ENCODE measurements around the gene MME. TPM values are rescaled to one million over a fixed set of nuclear protein-coding genes. Genes with fewer than 3 reads are reported as not detected.

The MME gene
- total RNA-seq, 2 experiments from 2014 or later: 84.4 to 118 TPM

DNA sequence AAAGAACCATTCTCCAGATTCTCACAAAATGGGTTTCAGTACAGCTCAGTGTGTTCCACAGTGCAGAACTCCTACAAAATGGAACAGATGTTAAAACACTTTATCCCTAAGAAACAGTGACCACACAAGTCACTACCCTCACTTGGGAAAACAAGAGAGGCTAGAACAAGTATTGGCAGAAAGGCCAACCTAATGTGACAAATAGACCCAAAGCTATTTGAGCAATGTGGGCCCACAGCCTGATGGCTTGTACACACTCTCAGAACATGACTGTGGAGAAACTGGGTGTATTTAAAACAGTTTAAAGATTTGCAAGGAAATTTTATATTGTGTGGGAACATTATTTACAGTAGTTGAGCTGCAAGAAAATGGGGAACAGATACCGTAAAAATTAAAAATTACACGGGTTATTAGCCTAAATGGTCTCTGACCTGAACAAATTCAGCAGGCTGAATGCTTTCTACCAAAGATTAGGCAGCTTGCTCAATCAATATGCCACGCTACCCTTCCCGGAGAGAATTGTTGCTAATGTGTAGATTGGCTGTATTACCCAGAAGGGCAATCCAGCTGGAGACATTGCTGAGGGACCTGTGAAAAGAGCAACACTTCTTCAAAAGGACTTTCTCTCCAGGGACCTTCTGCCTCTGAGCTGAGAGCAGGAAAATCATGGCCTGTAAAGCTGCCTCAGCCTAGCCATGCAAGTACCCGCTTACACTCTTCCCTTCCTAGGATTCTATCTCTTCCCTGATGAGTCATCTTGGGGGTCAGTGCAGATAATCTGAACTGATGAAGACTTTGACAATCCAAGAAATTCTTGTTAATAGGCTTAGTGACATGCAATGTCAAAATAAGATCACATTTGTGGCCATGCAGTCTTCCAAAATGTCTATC, 116.3 kb downstream of the MME start:
- no peaks in the 10 kb centered on the region for H4K20me1 ChIP-seq (ENCODE audit: insufficient read depth, low read length)
- POLR2A ChIA-PET: interaction anchor here (0.6 to 1.8 kb wide), 3 partner anchors 10 to 214 kb away, joined by 3 to 4 read pairs (median 4); no protein-coding TSS in a partner anchor
- TF ChIP-seq CTCF (conservative IDR thresholded peaks at IDR 0.05; ENCODE audit: low read length): no peak
- no peak for TF ChIP-seq EZH2phosphoT487 (IDR thresholded peaks at IDR 0.05; ENCODE audit: borderline replicate concordance, low read depth, low read length)
- no peaks in the 10 kb centered on the region for H3K79me2 ChIP-seq (ENCODE audit: insufficient read depth, low read depth, low read length)
- CTCF ChIA-PET (ENCODE audit: unreplicated experiment): no interaction called here
- no peaks in the 10 kb centered on the region for H3K9me2 ChIP-seq (ENCODE audit: insufficient read depth, low read length)
- H2AFZ ChIP-seq (ENCODE audit: low read length): no peak overlapping the region
- H3K4me3 ChIP-seq (ENCODE audit: low read depth, low read length, poor library complexity, severe bottlenecking): no peak overlapping the region
- no peak overlapping the region for H3K27ac ChIP-seq (ENCODE audit: low read depth, low read length, poor library complexity, severe bottlenecking)
- H3K4me1 ChIP-seq (ENCODE audit: insufficient read depth, low read length, poor library complexity, severe bottlenecking): peaks cover 3% of the 10 kb centered on the region
- no peaks in the 10 kb centered on the region for H3K36me3 ChIP-seq (ENCODE audit: insufficient read depth, low read length)
- no peak for DNase-seq (ENCODE audit: low spot score)
- no peak overlapping the region for H3K4me2 ChIP-seq (ENCODE audit: low read length)
- no TSS peak for BruUV-seq (replicated peaks)
- intact Hi-C loops (cut with micrococcal nuclease; ENCODE audit: unreplicated experiment): no loop called here
- peaks cover 3% of the 10 kb centered on the region; the same call in 1 of the 2 replicates for H3K9me3 ChIP-seq (ENCODE audit: low read length)

DNA sequence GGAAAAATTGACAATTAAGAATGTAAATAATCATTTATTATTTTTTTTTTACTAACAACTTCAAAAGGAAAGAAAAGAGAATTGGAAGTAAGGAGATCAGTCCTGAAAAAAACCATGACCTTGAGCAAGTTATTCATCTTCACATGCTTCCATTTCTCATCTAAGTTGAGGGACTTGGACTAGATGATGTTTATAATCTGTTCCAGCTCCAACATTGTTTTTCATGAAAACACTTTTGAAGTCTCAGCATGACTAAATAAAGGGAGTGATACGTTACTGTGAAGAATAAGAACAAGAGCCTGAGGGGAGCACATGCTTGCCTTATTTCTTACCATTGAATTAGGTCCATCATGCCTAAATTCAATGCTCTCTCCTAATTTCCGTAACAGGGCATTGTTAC, 117.7 kb downstream of the MME start:
- CTCF ChIA-PET (ENCODE audit: unreplicated experiment): no interaction called here
- no peaks in the 10 kb centered on the region for H3K79me2 ChIP-seq (ENCODE audit: insufficient read depth, low read depth, low read length)
- no peaks in the 10 kb centered on the region for H3K36me3 ChIP-seq (ENCODE audit: insufficient read depth, low read length)
- H3K9me3 ChIP-seq (ENCODE audit: low read length): no peaks in the 10 kb centered on the region
- H3K4me1 ChIP-seq (ENCODE audit: insufficient read depth, low read length, poor library complexity, severe bottlenecking): peaks cover 6% of the 10 kb centered on the region
- no peak overlapping the region for H2AFZ ChIP-seq (ENCODE audit: low read length)
- H3K9me2 ChIP-seq (ENCODE audit: insufficient read depth, low read length): no peaks in the 10 kb centered on the region
- H3K4me2 ChIP-seq (ENCODE audit: low read length): no peak overlapping the region
- no TSS peak for BruUV-seq (replicated peaks)
- no peak for TF ChIP-seq CTCF (conservative IDR thresholded peaks at IDR 0.05; ENCODE audit: low read length)
- no peak for TF ChIP-seq EZH2phosphoT487 (IDR thresholded peaks at IDR 0.05; ENCODE audit: borderline replicate concordance, low read depth, low read length)
- no peak overlapping the region for H3K27ac ChIP-seq (ENCODE audit: low read depth, low read length, poor library complexity, severe bottlenecking)
- no peak overlapping the region for H3K4me3 ChIP-seq (ENCODE audit: low read depth, low read length, poor library complexity, severe bottlenecking)
- POLR2A ChIA-PET: interaction anchor here (0.6 to 1.8 kb wide), 5 partner anchors 8 to 54 kb away, joined by 3 to 7 read pairs (median 4); no protein-coding TSS in a partner anchor
- H4K20me1 ChIP-seq (ENCODE audit: insufficient read depth, low read length): no peaks in the 10 kb centered on the region
- intact Hi-C loops (cut with micrococcal nuclease; ENCODE audit: unreplicated experiment): no loop called here
- no peak for DNase-seq (ENCODE audit: low spot score)

DNA sequence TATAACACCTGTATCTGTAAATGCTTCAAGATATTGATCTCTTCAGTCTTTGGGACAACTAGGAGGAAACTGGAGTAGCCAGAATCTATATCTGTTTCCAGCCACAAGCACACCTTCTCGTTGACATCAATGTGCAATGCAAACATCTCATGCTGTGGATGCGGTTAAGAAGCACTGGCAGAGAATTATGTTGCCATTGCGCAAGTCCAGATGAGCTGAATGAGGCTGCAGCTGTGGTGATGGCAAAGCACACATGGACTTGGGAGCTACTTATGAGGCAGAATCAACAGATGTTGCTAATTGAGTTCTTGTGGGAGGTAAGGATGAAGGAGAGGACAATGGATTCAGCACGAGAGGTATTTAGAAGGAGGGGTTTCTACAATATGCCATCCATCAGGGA, 122.5 kb downstream of the MME start:
- CTCF ChIA-PET (ENCODE audit: unreplicated experiment): no interaction called here
- Histone ChIP-seq H3K79me2 (ENCODE audit: insufficient read depth, low read depth, low read length) (no peaks in the 10 kb centered on the region), H3K4me1 (ENCODE audit: insufficient read depth, low read length, poor library complexity, severe bottlenecking) (peaks cover 6% of the 10 kb centered on the region), H3K4me2 (ENCODE audit: low read length) (no peak overlapping the region), H3K27ac (ENCODE audit: low read depth, low read length, poor library complexity, severe bottlenecking) (no peak overlapping the region), H4K20me1 (ENCODE audit: insufficient read depth, low read length) (no peaks in the 10 kb centered on the region), H3K36me3 (ENCODE audit: insufficient read depth, low read length) (no peaks in the 10 kb centered on the region), H3K9me3 (ENCODE audit: low read length) (no peaks in the 10 kb centered on the region), H2AFZ (ENCODE audit: low read length) (no peak overlapping the region), H3K4me3 (ENCODE audit: low read depth, low read length, poor library complexity, severe bottlenecking) (no peak overlapping the region), H3K9me2 (ENCODE audit: insufficient read depth, low read length) (no peaks in the 10 kb centered on the region)
- TF ChIP-seq CTCF (conservative IDR thresholded peaks at IDR 0.05; ENCODE audit: low read length): no peak
- POLR2A ChIA-PET: interaction anchor here (0.6 to 2.0 kb wide), 5 partner anchors 12 to 1442 kb away, joined by 3 to 4 read pairs (median 3); no protein-coding TSS in a partner anchor
- intact Hi-C loops (cut with micrococcal nuclease; ENCODE audit: unreplicated experiment): no loop called here
- DNase-seq (ENCODE audit: low spot score): no peak
- no TSS peak for BruUV-seq (replicated peaks)
